ENCODE data around the gene CRKL.
A peak's percentile ranks its signal among the peaks of the same experiment; 100 is the strongest.
"Not testable (repeated sequence)": the region's sequence is repeated elsewhere in the genome, so short reads cannot be mapped to it uniquely, and the experiment has no call there.

Gene CRKL

GRCh38 chr22:20968281-20968977 is 51.2 kb downstream of the CRKL start:
- DNase-seq = no peak

GRCh38 chr22:20970939-20971657 is 53.9 kb downstream of the CRKL start:
- DNase-seq = no peak

GRCh38 chr22:20972014-20972694 is 54.9 kb downstream of the CRKL start:
- not testable (repeated sequence) for DNase-seq

- DNase-seq = no peak
These were observed 55.8 kb downstream of the CRKL start for GRCh38 chr22:20972933-20973577.

GRCh38 chr22:20973634-20974286 is 56.6 kb downstream of the CRKL start:
- no peak for DNase-seq

- no peak for DNase-seq
These were observed 57.2 kb downstream of the CRKL start for GRCh38 chr22:20974336-20974955.

GRCh38 chr22:20975541-20976290 is 58.5 kb downstream of the CRKL start:
- no peak for DNase-seq

GRCh38 chr22:20976291-20976877 is 59.2 kb downstream of the CRKL start:
- no peak for DNase-seq

GRCh38 chr22:20977019-20977418 is 59.8 kb downstream of the CRKL start:
- DNase-seq = no peak

- no peak for DNase-seq
These were observed 60.4 kb downstream of the CRKL start for GRCh38 chr22:20977516-20978170.

GRCh38 chr22:20978419-20978818 is 61.2 kb downstream of the CRKL start:
- DNase-seq = no peak

GRCh38 chr22:20979243-20979809 is 62.1 kb downstream of the CRKL start:
- no peak for DNase-seq

GRCh38 chr22:20979940-20980453 is 62.8 kb downstream of the CRKL start:
- no peak for DNase-seq

GRCh38 chr22:20980523-20980922 is 63.3 kb downstream of the CRKL start:
- no peak for DNase-seq

GRCh38 chr22:20980938-20981722 is 63.9 kb downstream of the CRKL start:
- no peak for DNase-seq

GRCh38 chr22:20981787-20982562 is 64.8 kb downstream of the CRKL start, which contains the start of gene LZTR1:
TSS of gene LZTR1 (plus strand) at chr22:20982297. CDS start at chr22:20982372, 75 bp downstream.
- DNase-seq = peak; percentile 72

GRCh38 chr22:20982563-20982882 is 65.3 kb downstream of the CRKL start:
- DNase-seq = no peak

- DNase-seq = no peak
These were observed 66.0 kb downstream of the CRKL start for GRCh38 chr22:20983081-20983771.
